GM21576 (cell line): ENCODE results near the gene ARMC9.
"Not testable (repeated sequence)": the region's sequence is repeated elsewhere in the genome, so short reads cannot be mapped to it uniquely, and the experiment has no call there.

ENCODE experiments used
- ATAC-seq: cut with Tn5 transposase; IDR thresholded peaks from one replicate; pipeline ENCODE4 v1.9.1; 2021; ENCODE audit warnings: mild to moderate bottlenecking, moderate library complexity; ENCODE audit not compliant: unreplicated experiment

The ARMC9 gene

DNA sequence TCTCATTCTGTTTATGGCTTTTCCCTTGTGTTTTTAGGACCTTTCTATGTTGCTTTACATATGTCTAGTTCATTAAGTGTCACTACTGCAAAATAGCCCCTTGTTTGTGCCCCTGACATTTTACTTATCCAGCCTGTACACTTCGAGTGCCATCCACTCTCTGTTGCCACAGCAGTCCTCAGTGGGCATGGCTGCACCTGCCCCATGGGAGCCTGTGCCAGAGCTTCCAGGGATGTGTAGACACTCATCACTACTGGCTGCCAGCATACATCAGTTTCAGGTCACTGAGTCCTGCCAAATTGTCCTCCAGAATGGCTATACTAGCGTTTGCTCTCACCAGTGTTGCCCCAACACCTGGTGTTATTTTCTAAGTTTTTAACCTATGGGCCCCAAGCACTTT lies 80.4 kb downstream of the ARMC9 start:
- no peak for ATAC-seq

DNA sequence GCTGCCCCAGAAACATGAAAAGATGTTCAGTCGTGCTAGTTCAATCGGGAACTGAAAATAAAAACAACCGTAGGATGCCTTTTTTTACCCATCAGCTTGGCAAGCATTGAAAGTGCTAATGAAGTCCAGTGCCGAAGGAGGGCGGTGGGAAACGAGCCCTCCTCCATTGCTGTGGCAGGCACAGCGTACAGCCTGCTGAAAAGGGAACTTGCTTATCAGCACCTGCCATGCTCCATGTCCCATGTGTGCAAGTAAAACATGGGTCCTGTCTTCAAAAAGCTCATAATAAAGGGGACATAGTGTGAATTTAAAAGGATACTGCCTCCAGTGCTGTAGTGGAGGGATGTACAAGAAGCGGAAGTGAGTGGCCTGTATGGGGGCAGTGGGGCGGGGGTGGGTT lies 82.4 kb downstream of the ARMC9 start:
- ATAC-seq: no peak

DNA sequence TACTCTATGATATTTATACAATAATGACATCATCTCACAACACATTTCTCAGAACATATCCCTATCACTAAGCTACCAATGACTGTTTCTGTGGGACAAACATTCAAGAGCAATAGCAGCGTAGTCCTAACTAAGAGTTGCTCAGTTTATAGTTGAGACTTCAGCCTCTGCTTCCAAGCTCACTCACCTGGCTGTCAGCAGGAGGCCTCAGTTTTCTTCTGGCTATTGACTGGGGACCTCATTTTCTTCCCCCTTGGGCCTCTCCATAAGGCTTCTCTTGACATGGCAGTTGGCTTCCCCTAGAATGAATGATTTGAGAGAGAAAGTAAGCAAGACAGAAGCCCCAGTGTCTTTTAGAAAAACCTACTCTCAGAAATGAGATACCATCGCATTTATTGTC lies 85.9 kb downstream of the ARMC9 start:
- no peak for ATAC-seq

DNA sequence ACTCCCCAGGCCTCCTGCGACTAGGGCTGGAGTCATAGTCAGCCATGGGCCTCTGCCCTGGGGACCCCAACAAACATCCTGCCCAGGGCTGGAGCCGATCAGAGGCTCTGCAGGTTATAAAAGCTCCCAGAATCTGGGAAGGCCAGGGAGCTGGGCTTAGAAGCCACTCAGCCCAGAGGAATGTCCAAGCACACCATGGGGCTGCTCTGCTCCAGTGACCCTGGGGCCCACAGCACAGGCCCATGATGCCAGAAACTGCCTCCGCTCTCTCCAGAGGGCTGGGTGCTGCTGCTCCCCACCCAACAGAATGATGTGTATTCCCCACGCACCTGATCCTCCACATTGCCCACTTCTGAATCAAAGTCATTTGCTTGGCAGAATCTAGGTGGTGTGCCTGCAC lies 88.5 kb downstream of the ARMC9 start:
- ATAC-seq: no peak

DNA sequence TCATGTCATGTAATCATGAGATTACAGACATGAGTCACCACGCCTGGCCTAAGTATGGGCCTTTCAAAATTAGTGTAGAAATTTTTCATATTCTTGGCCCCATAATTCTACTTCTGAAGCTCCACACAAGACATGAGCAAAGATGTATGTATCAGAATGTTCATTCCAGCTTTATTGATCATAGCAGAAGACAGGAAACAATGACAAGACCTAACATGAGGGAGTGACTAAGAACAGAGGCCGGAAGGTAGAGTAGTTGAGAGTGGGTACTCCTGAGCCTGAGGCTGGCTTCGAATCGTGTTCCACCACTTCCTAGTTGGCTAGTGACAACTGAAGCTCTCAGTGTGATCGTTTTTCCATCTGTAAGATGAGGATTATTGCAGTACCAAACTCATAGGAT lies 89.3 kb downstream of the ARMC9 start:
- no peak for ATAC-seq

DNA sequence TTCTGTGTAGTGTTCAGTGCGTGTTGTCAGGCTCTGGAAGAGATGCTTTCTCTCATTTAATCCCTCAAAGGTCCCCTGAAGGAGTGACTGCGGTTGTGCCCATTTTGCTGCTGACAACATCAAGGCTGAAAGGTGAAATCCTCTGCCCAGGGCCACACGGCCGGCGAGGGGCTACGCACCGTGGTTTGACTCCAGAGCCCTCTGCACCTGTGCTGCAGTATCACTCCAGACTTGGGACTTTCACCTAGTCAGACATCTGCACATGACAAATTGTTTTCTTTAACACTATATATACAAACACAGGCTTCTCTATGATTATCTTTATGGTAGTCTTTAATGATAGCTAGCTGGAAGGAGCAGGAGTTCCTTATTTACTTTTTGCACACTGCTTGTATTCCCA lies 90.2 kb downstream of the ARMC9 start:
- no peak for ATAC-seq

DNA sequence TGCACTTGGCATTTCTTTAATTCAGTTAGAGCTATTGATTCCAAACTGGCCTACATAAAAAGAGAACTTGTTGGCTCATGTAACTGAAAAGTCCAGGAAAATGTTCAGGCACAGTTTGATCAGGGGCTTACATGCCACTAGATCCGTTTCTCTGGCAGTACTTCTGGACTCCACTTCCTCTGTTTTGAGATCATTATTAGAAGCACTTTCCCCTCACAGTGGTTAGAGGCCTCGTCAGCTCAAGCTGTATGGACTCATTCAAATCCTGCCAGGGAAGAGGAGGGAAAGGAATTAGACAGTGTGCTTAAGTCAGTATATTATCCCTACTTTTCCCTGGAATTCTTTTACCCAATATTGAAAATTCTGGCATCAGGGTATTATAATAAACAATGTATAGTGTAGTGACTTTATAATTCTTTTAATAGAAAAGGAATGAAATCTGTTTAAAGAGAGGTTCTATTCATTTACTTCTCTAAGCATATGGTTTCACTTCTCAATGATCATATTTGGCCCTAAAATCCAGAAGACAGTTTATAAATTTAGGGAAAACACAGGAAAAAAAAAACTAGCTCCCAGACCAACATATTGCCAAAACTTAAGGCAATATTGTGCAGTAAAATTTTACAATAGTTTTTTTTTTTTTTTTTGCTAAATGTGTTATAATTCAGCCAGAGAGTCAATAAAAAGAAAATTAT lies 92.0 kb downstream of the ARMC9 start:
- ATAC-seq: no peak

DNA sequence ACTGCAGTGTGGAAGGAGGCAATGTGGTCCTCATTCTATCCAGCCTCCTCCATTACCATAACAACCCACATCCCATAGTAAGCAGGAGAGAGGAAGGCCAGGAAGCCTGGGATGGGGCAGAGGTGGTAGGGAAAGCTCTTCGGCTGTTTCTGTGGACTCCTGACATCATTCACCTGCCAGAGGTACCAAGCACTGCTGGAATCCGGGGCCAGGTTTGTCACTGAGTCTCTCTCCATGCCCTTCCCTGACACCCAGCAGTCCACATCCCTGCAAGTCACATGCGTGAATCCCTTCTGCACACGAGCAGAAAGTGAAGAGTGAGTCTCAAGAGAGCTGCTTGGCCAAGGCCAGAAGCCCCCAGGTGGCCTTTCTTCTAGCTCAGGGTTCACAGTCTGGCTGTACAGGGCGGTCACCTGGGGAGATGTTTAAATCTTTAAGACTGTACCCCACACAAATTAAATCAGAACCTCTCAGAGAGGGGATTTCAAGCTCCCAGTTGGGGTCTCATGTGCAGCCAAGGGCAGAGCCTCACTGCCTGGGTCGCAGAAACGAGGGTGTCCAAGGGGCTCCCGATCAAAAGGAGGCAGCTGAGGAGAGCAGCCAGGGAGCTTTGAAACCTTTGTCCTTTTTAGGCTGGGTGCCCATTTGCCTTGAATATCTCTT lies 94.2 kb downstream of the ARMC9 start:
- no peak for ATAC-seq

DNA sequence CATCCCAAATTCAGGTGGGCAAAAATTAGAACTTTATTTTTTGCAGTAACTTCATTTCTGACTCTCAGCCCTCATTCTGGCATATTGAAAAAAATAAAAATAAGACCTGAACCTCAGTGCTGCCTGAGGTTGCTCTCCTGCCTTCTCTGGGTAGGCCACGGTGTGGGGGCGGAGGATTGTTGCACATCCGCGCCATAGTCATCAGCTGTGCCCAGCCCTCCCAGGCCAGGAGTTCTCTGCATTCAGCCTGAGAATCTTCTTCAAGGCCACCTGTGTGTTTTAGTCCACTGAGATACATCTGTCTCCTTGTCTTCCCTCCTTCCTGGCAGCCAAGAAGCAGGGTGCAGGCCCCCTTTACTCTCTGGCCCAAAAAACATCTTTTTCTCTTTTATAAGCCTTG lies 94.7 kb downstream of the ARMC9 start:
- ATAC-seq: no peak

DNA sequence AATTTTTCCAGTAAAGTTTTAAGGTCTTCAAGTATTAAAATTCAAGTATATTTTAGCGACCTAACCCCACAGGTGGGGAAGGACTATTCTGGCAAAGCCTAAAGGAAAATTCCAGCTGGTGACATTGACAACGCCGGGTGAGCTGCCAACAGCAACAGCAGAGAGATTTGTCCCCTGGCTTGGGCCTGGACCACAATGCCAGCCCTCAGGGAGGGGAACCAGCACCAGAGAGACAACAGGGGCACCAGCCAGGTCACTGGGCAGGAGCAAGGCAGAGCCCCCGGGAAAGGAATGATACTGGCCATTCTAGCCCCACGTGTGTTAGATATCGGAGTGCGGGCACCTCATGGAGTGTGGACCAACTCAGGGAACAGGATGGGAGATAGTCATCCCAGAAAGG lies 95.7 kb downstream of the ARMC9 start:
- ATAC-seq: no peak

DNA sequence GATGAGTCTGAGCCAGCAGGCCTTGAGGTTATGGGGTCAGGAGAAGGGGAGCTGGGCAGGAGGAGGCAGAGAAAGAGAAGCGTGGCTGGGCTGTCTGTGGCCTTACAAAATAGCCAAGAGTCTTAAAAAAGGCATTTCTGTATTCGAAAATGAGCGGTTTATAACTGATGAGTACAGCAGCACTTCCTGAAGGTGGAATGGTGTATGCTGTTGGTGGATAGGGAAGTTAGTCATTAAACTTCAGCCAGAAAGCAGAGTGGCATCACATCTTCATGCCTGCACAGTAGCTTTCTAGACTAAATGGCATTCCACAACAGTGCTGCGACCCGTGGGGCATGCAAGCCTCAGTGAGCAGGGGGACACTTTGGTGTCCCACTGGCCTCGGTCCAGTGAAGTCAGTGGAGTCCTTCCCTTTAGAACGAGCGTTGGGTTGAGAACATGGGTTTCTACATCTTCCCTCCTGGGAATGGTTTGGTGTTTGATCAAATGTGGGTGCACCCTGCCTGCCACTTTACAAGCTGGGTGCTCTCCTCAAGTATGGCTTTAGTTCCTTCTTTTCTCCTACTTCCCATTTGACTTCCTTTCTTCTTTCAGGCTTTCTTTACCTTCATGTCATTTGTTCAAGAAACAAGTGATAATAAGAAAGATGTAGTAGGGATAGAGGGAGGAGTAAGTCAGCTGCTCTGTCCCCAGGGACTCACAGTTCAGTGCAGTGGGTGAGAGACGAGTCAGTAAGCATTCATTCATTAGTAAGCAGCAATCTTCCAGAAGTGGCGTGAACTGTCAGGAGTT lies 96.3 kb downstream of the ARMC9 start:
- no peak for ATAC-seq

DNA sequence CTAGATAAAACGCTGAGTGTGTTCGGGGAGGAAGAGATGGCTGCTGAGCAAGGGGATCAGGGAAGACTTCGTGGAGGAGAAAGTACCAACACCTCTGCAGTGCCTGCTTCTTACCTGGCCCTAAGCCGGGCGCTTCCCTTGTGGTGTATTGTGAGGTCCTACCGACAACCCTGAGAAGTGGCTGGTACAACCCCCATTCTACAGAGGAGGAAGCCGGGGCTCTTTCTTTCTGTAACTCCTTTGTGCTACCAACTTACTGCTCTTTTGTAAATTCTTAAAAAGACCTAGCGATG lies 96.9 kb downstream of the ARMC9 start:
- ATAC-seq: no peak

DNA sequence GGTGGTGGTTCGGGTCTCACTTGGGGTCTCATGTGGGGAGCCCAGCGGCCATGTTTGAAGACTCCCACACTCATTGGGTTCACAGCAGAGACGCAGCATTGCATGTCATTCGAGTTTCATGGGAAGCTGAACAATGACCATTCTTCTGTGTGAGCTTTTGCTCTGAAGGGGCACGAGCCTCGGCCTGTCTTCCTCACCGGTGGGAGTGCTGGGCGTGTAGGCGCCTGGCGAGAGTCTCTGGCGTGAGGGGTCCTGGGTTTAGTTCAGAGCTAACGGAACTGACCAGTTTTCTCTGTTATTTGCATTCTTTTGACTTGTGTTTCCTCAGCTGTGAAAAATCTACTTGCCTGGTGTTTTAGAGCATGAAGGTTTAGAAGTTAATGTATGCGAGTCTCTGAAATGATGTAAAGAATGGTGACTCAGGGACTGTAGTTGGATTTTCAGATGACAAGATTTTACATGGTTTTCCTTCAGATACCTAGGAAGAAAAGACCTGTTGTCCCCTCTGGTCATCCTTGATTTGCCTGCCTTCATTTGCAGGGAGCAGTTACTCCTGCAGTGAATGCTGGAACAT lies 98.1 kb downstream of the ARMC9 start:
- no peak for ATAC-seq

DNA sequence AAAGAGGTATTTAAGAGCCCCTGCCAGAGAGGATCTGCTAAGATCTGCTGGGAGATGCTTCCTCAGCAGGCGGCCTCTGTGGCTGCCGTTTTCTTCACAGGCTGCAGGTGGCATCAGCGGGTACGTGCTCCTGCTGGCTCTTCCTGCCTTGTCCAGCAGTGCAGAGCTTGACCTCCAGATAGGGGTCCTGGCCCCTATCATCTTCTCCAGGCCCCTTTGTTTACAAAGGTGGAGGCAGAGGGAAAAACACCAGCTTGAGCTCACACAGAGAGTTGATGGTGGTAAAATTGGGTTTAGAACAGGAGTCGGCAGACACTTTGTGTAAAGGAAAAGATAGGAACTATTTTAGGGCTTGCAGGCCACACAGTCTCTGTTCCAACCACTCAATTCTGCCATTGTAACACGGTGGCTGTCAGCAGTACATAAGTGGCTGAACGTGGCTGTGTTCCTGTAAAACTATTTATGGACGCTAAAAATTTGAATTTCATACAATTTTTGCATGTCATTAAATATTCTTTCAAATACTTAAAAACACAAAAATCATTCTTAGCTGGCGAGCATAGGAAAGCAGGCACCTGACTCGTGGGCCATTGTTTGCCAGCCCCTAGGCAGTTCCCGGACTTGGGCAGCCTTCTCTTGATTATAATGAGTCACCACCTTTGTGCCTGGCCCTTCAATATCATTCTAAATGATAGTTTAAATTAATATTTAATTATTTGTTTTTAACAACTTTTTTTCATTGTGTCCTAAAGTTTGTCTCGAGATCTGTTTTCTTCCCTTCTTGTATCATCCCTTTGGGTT lies 98.9 kb downstream of the ARMC9 start:
- ATAC-seq: peak; percentile 62

DNA sequence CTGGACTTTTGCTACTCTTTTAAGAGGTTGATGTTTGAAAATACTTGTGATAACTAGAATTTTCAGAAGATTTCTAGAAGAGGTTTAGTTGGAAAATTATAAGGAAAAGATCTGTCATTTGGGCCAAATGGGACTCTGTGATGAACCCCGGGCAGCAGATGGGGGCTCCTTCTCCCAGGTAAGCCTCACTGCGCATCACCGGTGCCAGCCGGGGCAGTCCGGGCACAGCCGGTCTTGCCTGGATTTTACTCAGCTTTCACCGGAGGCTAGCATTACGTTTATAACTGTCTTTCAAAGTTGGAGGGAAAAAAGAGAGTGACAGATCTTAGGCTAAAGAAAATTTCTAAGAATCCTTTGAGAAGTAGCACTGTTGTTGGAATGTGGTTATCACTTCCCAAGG lies 99.7 kb downstream of the ARMC9 start:
- no peak for ATAC-seq

DNA sequence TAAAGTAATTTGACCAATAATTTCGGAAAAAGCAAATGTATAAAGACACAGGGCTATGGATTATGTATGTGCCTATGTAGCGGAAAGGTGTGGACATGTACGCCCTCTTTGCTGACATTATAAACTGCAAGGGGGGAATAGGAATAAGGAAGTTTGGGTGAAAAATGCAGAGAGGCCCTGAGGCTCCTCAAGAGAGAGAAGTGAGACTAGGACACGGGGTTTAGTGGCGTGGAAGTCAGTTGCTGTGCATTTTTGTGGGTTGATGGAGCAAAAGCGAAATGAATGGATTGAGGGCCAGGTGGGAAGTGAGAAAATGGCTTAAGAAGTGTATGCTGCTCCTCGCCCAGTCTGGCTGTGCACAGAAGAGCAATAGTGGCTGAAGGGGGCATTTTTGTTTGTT lies 100.8 kb downstream of the ARMC9 start:
- ATAC-seq: no peak

DNA sequence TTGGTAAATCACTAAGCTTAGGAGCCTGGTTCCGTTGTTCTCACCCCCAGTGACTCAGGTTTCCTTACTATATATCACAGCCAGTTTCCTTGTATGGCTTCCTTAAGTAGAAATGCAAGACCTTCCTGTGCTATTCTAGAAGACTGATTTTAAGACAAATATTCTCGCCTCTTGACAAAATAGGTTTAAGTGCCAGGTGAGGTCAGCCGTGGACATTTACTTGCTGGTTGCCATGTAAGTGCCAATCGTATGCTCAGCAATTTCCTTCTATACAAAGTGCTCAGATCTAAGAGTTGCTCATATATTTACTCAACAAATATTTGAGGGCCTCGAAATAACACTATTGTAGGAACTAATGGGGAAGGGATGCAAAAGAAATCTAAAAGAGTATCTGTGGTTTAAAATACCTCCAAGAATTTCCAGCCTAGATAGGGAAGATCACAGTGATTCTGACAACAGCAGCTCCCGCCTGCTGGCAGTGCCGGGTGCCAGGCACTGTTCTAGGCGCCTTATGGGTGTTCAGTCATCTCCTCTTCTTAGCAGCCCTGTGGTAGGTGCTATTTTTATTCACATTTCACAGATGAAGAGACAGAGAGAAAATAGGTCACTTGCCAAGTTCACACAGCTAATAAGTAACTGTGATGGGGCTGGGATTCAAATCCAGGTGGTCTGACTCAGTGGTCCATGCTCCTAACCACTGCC lies 101.7 kb downstream of the ARMC9 start:
- ATAC-seq: no peak

DNA sequence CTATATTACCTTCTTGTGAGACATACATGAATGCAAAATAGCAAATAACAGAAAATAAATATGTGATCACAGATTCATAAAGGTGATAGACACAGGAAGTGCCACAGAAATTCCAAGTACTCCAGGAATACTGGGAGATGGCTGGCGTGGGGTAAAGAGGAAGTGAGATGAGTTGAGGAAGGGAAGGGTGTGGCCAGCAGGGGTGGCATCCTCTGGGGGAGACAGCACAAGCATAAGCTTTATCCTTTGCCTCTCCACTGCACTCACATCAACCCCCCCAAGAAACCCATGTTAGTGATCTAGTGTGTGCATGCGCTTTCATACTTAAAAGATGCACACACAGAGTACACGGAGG lies 102.3 kb downstream of the ARMC9 start:
- no peak for ATAC-seq

DNA sequence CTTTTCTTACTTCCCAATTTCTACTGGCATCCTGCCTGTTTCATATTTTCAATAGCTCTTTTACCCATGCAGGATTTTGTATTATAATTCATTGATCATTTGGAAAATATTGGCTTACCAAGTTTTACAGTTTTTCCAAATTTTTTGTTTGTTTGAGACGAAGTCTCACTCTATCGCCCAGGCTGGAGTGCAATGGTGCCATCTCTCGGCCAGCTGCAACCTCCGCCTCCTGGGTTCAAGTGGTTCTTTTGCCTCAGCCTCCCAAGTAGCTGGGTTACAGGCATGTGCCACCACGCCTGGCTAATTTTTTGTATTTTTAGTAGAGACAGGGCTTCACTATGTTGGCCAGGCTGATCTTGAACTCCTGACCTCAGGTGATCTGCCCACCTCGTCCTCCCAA lies 105.8 kb downstream of the ARMC9 start:
- ATAC-seq: not testable (repeated sequence)

DNA sequence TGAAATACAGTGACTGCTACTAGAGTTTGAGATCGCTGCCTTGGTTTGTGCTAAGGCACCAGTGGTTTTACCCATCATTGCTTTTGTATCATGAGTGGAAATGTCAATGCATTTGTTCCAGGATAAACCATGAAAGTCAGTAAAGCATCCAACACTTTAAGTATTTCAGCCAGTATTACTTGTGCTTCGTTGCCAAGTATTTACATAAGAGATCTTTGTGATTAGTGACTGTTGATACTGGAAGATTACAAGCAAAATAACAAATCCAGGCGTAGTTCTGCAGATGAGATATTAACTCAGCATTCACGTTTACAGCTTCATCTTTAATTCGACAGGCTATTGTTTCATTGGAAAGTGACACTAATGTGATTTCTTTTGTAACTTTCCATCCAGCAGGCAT lies 106.8 kb downstream of the ARMC9 start:
- no peak for ATAC-seq
